GM12873 (cell line): ENCODE results near the gene UBXN2A.

ENCODE experiments used
- CTCF ChIP-seq: IDR thresholded peaks from 2 replicates; pipeline ENCODE4 v1.5.1; 2012; ENCODE audit warnings: low read depth, mild to moderate bottlenecking, moderate library complexity, low read length, control low read depth; ENCODE audit not compliant: insufficient read depth; ENCODE audit errors: missing control alignments

The UBXN2A gene

DNA sequence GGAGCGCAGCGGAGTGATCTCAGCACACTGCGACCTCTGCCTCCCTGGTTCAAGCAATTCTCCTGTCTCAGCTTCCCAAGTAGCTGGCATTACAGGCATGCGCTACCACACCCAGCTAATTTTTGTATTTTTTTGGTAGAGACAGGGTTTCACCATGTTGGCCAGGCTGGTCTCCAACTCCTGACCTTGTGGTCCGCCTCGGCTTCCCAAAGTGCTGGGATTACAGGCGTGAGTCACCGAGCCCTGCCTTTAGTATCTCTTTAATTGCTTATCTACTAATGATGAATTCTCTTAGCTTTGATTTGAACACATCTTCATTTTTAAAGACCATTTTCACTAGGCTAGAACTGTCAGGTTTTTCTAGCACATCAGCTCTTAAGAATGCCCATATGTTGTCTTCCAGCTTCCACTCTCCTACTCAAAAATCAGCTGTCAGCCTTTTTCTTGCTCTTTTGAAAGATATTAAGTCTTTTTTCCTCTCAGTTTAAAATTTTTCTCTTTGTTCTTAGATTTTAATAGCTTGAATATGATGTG is 53.5 kb downstream of the UBXN2A start:
- no peak for TF ChIP-seq CTCF

DNA sequence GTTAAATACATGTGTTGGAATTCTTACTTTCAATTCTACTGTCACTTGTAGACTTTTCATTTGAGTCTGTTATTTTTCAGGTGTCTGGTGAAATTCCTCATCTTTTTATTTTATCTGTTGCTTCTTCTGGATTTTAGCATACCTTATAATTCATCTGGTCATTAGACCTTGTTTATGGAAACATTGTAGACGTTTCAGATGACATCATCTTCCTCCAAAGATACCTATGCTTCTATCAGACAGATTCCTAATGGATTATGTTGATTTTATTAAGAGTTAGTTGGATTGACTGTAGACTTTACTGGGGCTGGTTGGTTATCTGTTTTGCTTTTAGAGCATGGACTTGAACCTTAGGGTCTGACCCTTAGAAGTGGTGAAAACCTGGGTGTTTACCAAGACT is 54.3 kb downstream of the UBXN2A start:
- TF ChIP-seq CTCF: no peak

- TF ChIP-seq CTCF: no peak
Measured at GRCh38 chr2:24007693-24008092, 67.4 kb downstream of the UBXN2A start.

- TF ChIP-seq CTCF: no peak
Measured at GRCh38 chr2:24008672-24009366, 68.6 kb downstream of the UBXN2A start.

- no peak for TF ChIP-seq CTCF
Measured at GRCh38 chr2:24009367-24009679, 69.1 kb downstream of the UBXN2A start.

DNA sequence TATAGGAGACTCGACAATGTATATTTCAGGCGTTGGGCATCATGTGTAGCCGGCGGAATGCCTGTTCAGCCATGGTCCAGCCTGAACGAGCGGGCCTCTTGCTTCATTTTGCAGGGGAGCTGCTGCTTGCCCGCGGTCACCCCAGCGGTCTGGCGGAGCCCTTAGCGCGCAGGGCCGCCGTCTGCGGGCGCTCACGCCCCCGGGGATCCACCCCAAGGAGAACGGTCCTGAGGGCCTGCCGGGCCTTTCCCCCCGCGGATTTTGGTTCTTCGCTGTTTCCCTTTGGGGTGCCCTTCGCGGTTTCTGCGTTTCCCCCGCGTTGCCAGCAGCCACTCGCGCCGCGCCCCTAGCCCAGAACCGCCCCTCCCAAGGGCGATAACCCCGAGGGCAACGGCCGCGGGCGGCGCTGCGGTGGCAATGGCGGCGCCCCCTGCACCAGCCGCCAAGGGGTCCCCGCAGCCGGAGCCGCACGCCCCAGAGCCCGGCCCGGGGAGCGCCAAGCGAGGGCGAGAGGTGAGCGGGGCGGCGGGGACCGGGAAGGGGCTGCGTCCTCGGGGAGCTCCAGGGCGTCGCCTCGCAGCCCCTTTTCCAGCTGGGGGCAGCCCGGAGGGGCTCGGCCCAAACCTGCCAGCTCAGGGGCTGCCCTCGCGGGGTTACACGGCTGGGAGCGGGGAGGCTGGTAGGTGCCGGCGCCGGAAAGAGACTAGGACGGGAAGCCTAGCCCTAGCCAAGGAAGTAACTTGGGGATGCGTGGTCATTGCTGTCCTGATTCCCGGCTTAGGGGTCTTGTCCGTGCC is 69.6 kb downstream of the UBXN2A start, which contains the start of gene MFSD2B:
Gene MFSD2B, plus strand, starts transcription at position 406 of the 797 bp plus-strand sequence. Its CDS starts 12 bp downstream, at position 418.
- TF ChIP-seq CTCF: no peak

- TF ChIP-seq CTCF: no peak
Measured at GRCh38 chr2:24010477-24011249, 70.4 kb downstream of the UBXN2A start.
